Measurements from ENCODE around the gene MIS18A. TPM values are rescaled to one million over a fixed set of nuclear protein-coding genes. Genes with fewer than 3 reads are reported as not detected.

MIS18A gene
- total RNA-seq, 1 experiment from 2014 or later = 55.9 TPM

DNA sequence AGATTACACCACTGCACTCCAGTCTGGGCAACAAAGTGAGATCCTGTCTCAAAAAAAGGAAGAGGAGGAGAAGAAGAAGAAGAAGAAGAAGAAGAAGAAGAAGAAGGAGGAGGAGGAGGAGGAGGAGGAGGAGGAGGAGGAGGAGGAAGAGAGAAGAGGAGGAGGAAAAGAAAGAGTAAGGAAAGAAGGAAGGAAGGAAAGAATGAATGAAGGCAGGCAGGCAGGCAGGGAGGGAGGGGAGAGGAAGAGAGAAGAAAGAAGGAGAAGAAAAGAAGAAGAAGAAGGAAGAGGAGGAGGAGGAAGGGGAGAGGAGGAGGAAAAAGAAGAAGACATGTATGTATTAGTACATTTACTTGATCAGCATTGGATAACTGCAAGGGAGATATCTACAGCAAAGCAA is 26.7 kb downstream of the MIS18A start (continued):
- TF ChIP-seq, protein P1, sequence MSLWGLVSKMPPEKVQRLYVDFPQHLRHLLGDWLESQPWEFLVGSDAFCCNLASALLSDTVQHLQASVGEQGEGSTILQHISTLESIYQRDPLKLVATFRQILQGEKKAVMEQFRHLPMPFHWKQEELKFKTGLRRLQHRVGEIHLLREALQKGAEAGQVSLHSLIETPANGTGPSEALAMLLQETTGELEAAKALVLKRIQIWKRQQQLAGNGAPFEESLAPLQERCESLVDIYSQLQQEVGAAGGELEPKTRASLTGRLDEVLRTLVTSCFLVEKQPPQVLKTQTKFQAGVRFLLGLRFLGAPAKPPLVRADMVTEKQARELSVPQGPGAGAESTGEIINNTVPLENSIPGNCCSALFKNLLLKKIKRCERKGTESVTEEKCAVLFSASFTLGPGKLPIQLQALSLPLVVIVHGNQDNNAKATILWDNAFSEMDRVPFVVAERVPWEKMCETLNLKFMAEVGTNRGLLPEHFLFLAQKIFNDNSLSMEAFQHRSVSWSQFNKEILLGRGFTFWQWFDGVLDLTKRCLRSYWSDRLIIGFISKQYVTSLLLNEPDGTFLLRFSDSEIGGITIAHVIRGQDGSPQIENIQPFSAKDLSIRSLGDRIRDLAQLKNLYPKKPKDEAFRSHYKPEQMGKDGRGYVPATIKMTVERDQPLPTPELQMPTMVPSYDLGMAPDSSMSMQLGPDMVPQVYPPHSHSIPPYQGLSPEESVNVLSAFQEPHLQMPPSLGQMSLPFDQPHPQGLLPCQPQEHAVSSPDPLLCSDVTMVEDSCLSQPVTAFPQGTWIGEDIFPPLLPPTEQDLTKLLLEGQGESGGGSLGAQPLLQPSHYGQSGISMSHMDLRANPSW (CRISPR knock-in tag; conservative IDR thresholded peaks at IDR 0.05; ENCODE audit: low read depth) = no peak
- TF ChIP-seq AR (CRISPR knock-in tag; IDR thresholded peaks at IDR 0.05) (no peak), NR1H2 (CRISPR knock-in tag; IDR thresholded peaks at IDR 0.05) (no peak), ZNF317 (CRISPR knock-in tag; IDR thresholded peaks at IDR 0.05; ENCODE audit: borderline replicate concordance, low read depth) (no peak), ZMAT4 (CRISPR knock-in tag; IDR thresholded peaks at IDR 0.05) (no peak), SOX15 (CRISPR knock-in tag; IDR thresholded peaks at IDR 0.05) (no peak), ZNF219 (CRISPR knock-in tag; IDR thresholded peaks at IDR 0.05; ENCODE audit: borderline replicate concordance) (no peak), ELF4 (CRISPR knock-in tag; IDR thresholded peaks at IDR 0.05; ENCODE audit: low read depth) (no peak)

GRCh38 chr21:32249511-32250280 is 29.2 kb downstream of the MIS18A start:
- H3K9me3 Mint-ChIP-seq = peaks cover 8% of the 10 kb centered on the region; the same call in 1 of the 2 replicates
- DNase-seq (ENCODE audit: low spot score) (no peak), ATAC-seq (no peak)
- no peak overlapping the region for H3K27ac Mint-ChIP-seq
- ChIA-PET POLR2A (no interaction called here), CTCF (interaction anchor here (2.5 kb wide), 1 partner anchor 9 kb away, joined by 10 read pairs; no protein-coding TSS in a partner anchor)
- no peaks in the 10 kb centered on the region; the same call in 1 of the 2 replicates for H3K27me3 Mint-ChIP-seq (ENCODE audit: low read depth)
- H3K4me1 Mint-ChIP-seq = peaks cover 10% of the 10 kb centered on the region; the same call in 1 of the 2 replicates
- no peaks in the 10 kb centered on the region for H3K36me3 Mint-ChIP-seq
- H3K4me3 Mint-ChIP-seq = no peak overlapping the region
- no peak for TF ChIP-seq USF2 (CRISPR knock-in tag; IDR thresholded peaks at IDR 0.05)
- no peak for TF ChIP-seq SMAD4 (CRISPR knock-in tag; IDR thresholded peaks at IDR 0.05)
- no peak for TF ChIP-seq ERG (CRISPR knock-in tag; IDR thresholded peaks at IDR 0.05)
- no peak for TF ChIP-seq ZNF219 (CRISPR knock-in tag; IDR thresholded peaks at IDR 0.05; ENCODE audit: borderline replicate concordance)
- TF ChIP-seq ZNF317 (CRISPR knock-in tag; IDR thresholded peaks at IDR 0.05; ENCODE audit: borderline replicate concordance, low read depth) = no peak
- TF ChIP-seq RORB (CRISPR knock-in tag; IDR thresholded peaks at IDR 0.05) = no peak
- TF ChIP-seq, protein P2, sequence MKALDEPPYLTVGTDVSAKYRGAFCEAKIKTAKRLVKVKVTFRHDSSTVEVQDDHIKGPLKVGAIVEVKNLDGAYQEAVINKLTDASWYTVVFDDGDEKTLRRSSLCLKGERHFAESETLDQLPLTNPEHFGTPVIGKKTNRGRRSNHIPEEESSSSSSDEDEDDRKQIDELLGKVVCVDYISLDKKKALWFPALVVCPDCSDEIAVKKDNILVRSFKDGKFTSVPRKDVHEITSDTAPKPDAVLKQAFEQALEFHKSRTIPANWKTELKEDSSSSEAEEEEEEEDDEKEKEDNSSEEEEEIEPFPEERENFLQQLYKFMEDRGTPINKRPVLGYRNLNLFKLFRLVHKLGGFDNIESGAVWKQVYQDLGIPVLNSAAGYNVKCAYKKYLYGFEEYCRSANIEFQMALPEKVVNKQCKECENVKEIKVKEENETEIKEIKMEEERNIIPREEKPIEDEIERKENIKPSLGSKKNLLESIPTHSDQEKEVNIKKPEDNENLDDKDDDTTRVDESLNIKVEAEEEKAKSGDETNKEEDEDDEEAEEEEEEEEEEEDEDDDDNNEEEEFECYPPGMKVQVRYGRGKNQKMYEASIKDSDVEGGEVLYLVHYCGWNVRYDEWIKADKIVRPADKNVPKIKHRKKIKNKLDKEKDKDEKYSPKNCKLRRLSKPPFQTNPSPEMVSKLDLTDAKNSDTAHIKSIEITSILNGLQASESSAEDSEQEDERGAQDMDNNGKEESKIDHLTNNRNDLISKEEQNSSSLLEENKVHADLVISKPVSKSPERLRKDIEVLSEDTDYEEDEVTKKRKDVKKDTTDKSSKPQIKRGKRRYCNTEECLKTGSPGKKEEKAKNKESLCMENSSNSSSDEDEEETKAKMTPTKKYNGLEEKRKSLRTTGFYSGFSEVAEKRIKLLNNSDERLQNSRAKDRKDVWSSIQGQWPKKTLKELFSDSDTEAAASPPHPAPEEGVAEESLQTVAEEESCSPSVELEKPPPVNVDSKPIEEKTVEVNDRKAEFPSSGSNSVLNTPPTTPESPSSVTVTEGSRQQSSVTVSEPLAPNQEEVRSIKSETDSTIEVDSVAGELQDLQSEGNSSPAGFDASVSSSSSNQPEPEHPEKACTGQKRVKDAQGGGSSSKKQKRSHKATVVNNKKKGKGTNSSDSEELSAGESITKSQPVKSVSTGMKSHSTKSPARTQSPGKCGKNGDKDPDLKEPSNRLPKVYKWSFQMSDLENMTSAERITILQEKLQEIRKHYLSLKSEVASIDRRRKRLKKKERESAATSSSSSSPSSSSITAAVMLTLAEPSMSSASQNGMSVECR (CRISPR knock-in tag; IDR thresholded peaks at IDR 0.05; ENCODE audit: borderline replicate concordance) = no peak
- TF ChIP-seq, protein P3, sequence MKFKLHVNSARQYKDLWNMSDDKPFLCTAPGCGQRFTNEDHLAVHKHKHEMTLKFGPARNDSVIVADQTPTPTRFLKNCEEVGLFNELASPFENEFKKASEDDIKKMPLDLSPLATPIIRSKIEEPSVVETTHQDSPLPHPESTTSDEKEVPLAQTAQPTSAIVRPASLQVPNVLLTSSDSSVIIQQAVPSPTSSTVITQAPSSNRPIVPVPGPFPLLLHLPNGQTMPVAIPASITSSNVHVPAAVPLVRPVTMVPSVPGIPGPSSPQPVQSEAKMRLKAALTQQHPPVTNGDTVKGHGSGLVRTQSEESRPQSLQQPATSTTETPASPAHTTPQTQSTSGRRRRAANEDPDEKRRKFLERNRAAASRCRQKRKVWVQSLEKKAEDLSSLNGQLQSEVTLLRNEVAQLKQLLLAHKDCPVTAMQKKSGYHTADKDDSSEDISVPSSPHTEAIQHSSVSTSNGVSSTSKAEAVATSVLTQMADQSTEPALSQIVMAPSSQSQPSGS (CRISPR knock-in tag; IDR thresholded peaks at IDR 0.05; ENCODE audit: borderline replicate concordance, low read depth) = no peak
- no peak for TF ChIP-seq TP53 (CRISPR knock-in tag; IDR thresholded peaks at IDR 0.05)
- TF ChIP-seq ATF1 (CRISPR knock-in tag; IDR thresholded peaks at IDR 0.05) = no peak
- TF ChIP-seq KAT7 (CRISPR knock-in tag; IDR thresholded peaks at IDR 0.05; ENCODE audit: borderline replicate concordance) = no peak

Data from WTC11 (cell line).